ENCODE results near the gene ACTN4. TPM values are rescaled to one million over a fixed set of nuclear protein-coding genes. Genes with fewer than 3 reads are reported as not detected.
A peak's percentile ranks its signal among the peaks of the same experiment; 100 is the strongest.

Gene ACTN4
- total RNA-seq, 1 donor from 2014 or later = 197 TPM

DNA sequence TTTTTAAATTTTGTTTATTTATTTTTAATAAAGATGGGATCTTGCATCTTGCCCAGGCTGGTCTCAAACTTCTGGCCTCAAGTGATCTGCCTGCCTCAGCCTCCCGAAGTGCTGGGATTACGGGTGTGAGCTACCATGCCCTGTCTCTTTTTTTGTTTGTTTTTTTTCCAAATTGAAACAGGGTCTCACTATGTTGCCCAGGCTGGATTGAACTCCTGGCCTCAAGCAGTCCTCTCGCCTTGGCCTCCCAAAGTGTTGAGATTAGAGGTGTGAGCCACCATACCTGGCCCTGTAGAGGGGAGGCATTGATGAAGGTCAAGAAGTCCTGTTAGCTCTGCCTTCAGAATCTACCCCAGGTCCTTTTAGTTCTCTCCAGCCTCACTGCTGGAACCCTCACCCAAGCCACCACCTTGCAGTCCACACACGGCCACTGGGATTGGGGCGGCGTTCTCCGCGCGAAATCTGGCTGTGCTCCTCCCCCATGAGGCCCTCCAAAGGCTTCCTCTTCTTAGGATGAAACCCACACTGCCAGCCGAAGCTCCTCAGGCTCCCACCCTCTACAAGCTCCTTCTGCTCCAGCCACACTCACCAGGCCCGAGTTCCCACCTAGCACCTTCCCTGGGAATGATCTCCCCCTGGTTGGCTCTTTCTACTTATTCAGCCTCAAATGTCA, 34.9 kb downstream of the ACTN4 start:
- peak overlapping the region; percentile 68 for H3K27ac Mint-ChIP-seq
- no peaks in the 10 kb centered on the region for H3K9me3 Mint-ChIP-seq
- no peak overlapping the region for H3K4me3 Mint-ChIP-seq
- H3K4me1 Mint-ChIP-seq = peaks cover 85% of the 10 kb centered on the region
- intact Hi-C loops (cut with micrococcal nuclease) = loop anchor here (5.0 kb wide), 1 partner anchor 35 kb away; the partner anchor contains the start of gene ACTN4
- H3K36me3 Mint-ChIP-seq (ENCODE audit: low read depth) = peaks cover 14% of the 10 kb centered on the region
- ChIA-PET POLR2A (no interaction called here), CTCF (interaction anchor here (1.0 kb wide), 1 partner anchor 13 kb away, joined by 3 read pairs; no protein-coding TSS in a partner anchor)
- TF ChIP-seq, protein P1, sequence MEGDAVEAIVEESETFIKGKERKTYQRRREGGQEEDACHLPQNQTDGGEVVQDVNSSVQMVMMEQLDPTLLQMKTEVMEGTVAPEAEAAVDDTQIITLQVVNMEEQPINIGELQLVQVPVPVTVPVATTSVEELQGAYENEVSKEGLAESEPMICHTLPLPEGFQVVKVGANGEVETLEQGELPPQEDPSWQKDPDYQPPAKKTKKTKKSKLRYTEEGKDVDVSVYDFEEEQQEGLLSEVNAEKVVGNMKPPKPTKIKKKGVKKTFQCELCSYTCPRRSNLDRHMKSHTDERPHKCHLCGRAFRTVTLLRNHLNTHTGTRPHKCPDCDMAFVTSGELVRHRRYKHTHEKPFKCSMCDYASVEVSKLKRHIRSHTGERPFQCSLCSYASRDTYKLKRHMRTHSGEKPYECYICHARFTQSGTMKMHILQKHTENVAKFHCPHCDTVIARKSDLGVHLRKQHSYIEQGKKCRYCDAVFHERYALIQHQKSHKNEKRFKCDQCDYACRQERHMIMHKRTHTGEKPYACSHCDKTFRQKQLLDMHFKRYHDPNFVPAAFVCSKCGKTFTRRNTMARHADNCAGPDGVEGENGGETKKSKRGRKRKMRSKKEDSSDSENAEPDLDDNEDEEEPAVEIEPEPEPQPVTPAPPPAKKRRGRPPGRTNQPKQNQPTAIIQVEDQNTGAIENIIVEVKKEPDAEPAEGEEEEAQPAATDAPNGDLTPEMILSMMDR (IDR thresholded peaks at IDR 0.05) = no peak
- DNase-seq (no peak), ATAC-seq (ENCODE audit: low read depth) (no peak)
- H3K27me3 Mint-ChIP-seq = no peaks in the 10 kb centered on the region

DNA sequence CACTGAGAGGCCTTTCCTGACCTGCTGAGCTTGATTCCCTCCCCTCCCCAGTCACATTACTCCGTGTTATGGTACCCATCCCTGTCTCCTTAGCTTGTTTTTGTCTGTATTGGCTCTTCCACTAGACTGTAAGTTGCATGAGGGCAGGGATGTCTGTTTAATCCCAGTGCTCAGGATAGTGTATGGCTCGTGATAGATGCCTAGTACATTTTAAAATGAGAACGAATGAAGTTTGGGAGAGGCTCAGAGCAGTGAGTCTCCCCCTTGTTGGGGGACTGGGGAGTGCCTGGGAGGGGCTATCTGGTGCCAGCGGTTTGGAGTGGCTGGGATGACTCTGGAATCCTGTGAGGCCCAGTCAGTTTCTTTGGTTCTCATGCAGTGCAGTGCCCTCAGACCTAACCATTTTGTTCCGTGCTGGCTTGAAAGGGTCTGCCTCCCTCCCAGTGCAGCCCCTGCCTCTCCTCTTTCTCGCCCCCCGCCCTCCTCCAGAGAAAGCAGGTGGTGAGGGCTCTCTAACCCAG, 35.5 kb downstream of the ACTN4 start:
- Mint-ChIP-seq H3K27me3 (no peaks in the 10 kb centered on the region), H3K9me3 (no peaks in the 10 kb centered on the region), H3K27ac (peak overlapping the region; percentile 68), H3K36me3 (ENCODE audit: low read depth) (peaks cover 12% of the 10 kb centered on the region), H3K4me3 (no peak overlapping the region), H3K4me1 (peaks cover 85% of the 10 kb centered on the region)
- TF ChIP-seq, protein P1 (IDR thresholded peaks at IDR 0.05) = no peak
- ATAC-seq (ENCODE audit: low read depth) (no peak), DNase-seq (no peak)
- ChIA-PET CTCF (interaction anchor here (1.0 to 1.4 kb wide), 2 partner anchors 14 to 280 kb away, joined by 3 to 4 read pairs; partner anchors contain the start of gene FAM98C), POLR2A (interaction anchor here (0.6 to 1.0 kb wide), 3 partner anchors 9 to 166 kb away, joined by 3 read pairs; partner anchors contain the start of gene EIF3K)
- intact Hi-C loops (cut with micrococcal nuclease) = loop anchor here (5.0 kb wide), 1 partner anchor 36 kb away; the partner anchor contains the start of gene ACTN4

GRCh38 chr19:38683393-38684077, 36.1 kb downstream of the ACTN4 start:
- TF ChIP-seq, protein P1 (IDR thresholded peaks at IDR 0.05) = no peak
- Mint-ChIP-seq H3K4me3 (peak overlapping the region; percentile 46), H3K27me3 (no peaks in the 10 kb centered on the region), H3K36me3 (ENCODE audit: low read depth) (peaks cover 12% of the 10 kb centered on the region), H3K27ac (peak overlapping the region; percentile 68), H3K9me3 (no peaks in the 10 kb centered on the region), H3K4me1 (peaks cover 82% of the 10 kb centered on the region)
- ChIA-PET CTCF (interaction anchor here (1.4 kb wide), 1 partner anchor 281 kb away, joined by 4 read pairs; the partner anchor contains the start of gene FAM98C), POLR2A (interaction anchor here (0.6 to 1.0 kb wide), 4 partner anchors 9 to 174 kb away, joined by 3 to 4 read pairs (median 3); partner anchors contain the start of gene EIF3K)
- ATAC-seq (ENCODE audit: low read depth) (peak; percentile 70), DNase-seq (peak; percentile 34)
- intact Hi-C loops (cut with micrococcal nuclease) = loop anchor here (5.0 kb wide), 1 partner anchor 36 kb away; the partner anchor contains the start of gene ACTN4

- no peak for DNase-seq
- H3K36me3 Mint-ChIP-seq (ENCODE audit: low read depth) = peaks cover 14% of the 10 kb centered on the region
- no peak for ATAC-seq (ENCODE audit: low read depth)
- intact Hi-C loops (cut with micrococcal nuclease) = loop anchor here (5.0 kb wide), 1 partner anchor 37 kb away; the partner anchor contains the start of gene ACTN4
- H3K27me3 Mint-ChIP-seq = no peaks in the 10 kb centered on the region
- ChIA-PET CTCF (interaction anchor here (1.4 kb wide), 1 partner anchor 281 kb away, joined by 4 read pairs; the partner anchor contains the start of gene FAM98C), POLR2A (interaction anchor here (0.6 to 1.0 kb wide), 2 partner anchors 10 to 173 kb away, joined by 3 to 4 read pairs; no protein-coding TSS in a partner anchor)
- H3K4me1 Mint-ChIP-seq = peaks cover 82% of the 10 kb centered on the region
- H3K4me3 Mint-ChIP-seq = peak overlapping the region; percentile 46
- H3K9me3 Mint-ChIP-seq = no peaks in the 10 kb centered on the region
- TF ChIP-seq, protein P1 (IDR thresholded peaks at IDR 0.05) = no peak
- peak overlapping the region; percentile 68 for H3K27ac Mint-ChIP-seq
Observed at GRCh38 chr19:38684078-38684861, 36.8 kb downstream of the ACTN4 start.
